Retinal pigment epithelial cell (primary cell): ENCODE measurements around the gene ST8SIA1.

Experiments used
- DNase-seq: peaks from one replicate; pipeline ENCODE4 v3.0.0-alpha.2; 2010; ENCODE audit warnings: low read depth
- H3K4me3 ChIP-seq: 2 replicates; pipeline ENCODE4 v1.5.1; 2011; ENCODE audit warnings: mild to moderate bottlenecking, low read length, control low read depth, moderate library complexity
- TF ChIP-seq, protein P1 (sequence below): conservative IDR thresholded peaks from 2 replicates; pipeline ENCODE4 v1.5.1; 2011; ENCODE audit warnings: low read depth, low read length, control low read depth, inconsistent platforms

Gene ST8SIA1

DNA sequence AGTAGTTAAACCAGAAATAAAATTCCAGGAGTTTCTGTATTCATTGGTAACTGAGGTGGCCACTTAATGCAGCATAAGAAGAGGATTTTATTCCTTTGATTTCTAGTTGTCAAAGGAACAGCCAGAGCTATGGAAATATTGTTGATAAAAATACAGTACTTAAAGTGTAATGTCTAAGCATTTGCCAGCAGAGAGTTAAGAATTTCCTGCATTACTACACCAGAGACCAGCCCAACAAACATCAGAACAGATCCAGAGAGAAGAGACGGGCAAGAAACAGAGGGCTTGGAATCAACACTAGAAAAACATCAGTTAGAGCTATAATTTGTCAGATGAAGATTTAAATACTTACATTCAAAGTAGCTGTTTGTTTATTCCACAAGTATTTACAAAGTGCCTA, 77.9 kb downstream of the ST8SIA1 start:
- TF ChIP-seq, protein P1, sequence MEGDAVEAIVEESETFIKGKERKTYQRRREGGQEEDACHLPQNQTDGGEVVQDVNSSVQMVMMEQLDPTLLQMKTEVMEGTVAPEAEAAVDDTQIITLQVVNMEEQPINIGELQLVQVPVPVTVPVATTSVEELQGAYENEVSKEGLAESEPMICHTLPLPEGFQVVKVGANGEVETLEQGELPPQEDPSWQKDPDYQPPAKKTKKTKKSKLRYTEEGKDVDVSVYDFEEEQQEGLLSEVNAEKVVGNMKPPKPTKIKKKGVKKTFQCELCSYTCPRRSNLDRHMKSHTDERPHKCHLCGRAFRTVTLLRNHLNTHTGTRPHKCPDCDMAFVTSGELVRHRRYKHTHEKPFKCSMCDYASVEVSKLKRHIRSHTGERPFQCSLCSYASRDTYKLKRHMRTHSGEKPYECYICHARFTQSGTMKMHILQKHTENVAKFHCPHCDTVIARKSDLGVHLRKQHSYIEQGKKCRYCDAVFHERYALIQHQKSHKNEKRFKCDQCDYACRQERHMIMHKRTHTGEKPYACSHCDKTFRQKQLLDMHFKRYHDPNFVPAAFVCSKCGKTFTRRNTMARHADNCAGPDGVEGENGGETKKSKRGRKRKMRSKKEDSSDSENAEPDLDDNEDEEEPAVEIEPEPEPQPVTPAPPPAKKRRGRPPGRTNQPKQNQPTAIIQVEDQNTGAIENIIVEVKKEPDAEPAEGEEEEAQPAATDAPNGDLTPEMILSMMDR: no peak
- DNase-seq: no peak
- no peak overlapping the region for H3K4me3 ChIP-seq

DNA sequence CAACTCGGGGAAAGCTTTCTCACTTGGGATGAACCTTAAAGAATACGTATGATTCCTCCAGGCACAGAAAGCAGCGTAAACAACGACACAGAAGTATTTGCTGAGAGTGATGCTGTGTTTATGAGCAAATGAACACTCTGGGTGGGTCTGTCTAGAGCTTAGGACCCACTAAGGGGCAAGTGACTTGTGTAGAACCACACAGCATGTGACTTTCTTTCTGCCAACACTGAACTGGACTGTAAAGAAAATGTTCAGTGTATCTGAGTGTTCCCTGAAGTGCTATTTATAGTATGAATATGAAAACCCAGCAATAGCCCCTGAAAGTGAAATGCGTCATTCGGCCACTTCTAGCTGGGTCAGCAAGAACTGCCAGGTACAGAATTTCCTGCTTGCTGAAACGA, 78.5 kb downstream of the ST8SIA1 start:
- no peak overlapping the region for H3K4me3 ChIP-seq
- TF ChIP-seq, protein P1: no peak
- no peak for DNase-seq

DNA sequence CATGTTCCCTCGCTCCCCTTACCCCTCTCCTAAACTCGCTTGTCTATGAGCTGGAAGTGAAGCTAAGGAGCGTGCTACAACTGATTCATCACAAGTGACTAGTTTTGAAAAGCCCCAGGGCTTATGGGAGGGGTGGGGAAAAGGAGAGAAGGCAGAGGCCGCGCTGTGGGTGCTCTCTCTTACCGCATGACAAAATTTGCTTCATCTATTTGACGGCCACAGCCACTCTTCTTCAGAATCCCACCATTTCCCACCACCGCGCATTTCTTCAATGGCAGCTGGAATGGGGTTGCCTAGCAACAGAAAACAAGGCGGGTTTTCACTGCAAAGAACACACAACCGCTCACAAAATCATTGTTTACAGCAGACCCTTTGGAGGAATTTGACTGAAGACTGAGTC, 79.4 kb downstream of the ST8SIA1 start:
- H3K4me3 ChIP-seq: peak overlapping the region; percentile 32
- no peak for DNase-seq
- TF ChIP-seq, protein P1: no peak

DNA sequence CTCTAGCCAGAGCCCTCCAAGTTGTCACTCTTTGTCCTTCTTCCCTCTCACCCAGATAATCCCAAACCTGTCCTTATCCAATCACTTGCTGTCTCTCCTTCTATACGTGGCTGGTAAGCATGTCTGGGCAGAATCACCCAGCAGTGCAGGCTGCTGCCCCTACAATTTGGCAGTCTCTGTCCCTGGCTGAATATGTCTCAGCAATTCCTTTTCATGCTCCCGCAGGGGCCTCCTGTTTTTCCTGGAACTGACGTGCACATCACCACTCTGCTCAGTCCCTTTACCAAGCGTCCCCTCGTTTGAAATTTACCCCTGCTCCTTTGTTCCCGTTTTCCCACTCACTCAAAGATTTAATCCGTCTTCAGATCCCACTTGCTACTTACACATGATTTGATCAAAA, 80.0 kb downstream of the ST8SIA1 start:
- H3K4me3 ChIP-seq: no peak overlapping the region
- TF ChIP-seq, protein P1: no peak
- DNase-seq: no peak

DNA sequence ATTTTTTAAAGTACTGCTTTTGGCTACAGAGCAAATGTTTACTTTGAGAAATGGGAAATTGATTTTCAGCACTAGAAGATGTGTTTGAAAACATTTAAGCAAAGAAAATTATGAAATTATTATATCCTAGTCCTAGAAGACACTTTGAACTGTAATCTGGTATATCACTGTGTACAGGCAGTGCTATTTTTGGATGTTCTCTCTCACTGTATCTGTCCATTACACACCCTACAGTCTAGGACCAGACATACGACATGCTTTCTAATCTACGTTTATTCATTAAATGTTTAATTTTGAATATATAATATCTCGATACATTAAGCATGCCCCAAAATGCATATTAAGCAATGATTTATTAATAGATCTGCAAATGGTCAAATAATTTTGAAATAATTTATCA, 82.5 kb downstream of the ST8SIA1 start:
- DNase-seq: no peak
- H3K4me3 ChIP-seq: no peak overlapping the region
- TF ChIP-seq, protein P1: no peak

DNA sequence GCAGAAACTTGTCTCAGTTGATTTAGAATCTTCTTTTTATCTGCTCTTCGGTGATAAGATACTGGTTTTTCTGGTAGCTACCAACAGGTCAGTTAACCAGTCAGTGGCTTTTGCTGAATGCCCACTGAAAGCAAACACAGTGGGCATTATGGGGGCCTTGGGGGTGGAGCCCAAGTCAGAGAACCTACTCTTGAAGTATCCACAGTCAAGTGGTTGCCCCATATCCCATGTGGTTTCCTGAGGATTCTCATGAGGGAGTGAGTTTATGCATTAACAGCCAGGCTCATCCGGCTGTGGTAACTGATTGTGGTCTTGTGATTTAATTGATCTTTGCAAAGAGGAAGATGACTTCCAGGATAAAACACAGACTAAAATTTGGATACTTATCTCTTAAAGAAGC, 83.7 kb downstream of the ST8SIA1 start:
- TF ChIP-seq, protein P1: no peak
- no peak for DNase-seq
- no peak overlapping the region for H3K4me3 ChIP-seq

DNA sequence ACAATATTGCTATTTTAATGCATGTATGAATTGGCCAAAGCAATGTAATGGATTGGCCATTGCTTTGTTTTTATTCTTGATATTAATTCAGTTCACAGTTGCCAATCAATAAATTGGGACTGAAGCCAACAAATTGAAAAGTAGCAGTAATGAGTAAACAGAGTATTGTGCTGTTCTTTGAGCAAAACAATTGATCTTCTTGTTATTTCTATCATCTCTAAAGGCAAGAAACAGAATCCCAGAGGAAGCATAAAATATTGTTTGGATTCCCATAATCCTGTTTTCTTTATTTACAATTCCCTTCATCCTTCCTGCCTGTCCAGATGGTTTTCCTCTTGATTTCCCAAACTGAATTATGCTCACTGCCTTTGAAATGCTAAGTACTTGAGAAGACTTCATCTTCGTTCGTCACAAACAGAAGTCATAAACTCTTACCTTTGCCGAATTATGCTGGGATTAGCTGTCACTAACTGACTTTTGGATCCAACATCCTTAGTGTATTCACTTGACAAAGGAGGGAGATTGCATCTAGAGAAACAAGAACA, 85.9 kb downstream of the ST8SIA1 start:
- DNase-seq: no peak
- TF ChIP-seq, protein P1: no peak
- no peak overlapping the region for H3K4me3 ChIP-seq
